H1 (cell line): ENCODE data around the gene TRPM1. TPM values are rescaled to one million over a fixed set of nuclear protein-coding genes. Genes with fewer than 3 reads are reported as not detected.

Source experiments
- CTCF ChIA-PET: fragments of 300-600 bp; sonication (Branson Sonifier 250); formaldehyde crosslinking; loops from one replicate; lab custom pipeline; 2021; ENCODE audit not compliant: partially characterized antibody; lab: Charles Lee
- POLR2A ChIA-PET: fragments of 300-600 bp; sonication (Branson Sonifier 250); formaldehyde crosslinking; loops from one replicate; lab custom pipeline; 2021; ENCODE audit warnings: inconsistent platforms; ENCODE audit not compliant: partially characterized antibody; lab: Charles Lee
- DNase-seq, 2 experiments: peaks; one replicate each; pipeline versions ENCODE4 v3.0.0 to v3.0.0-alpha.2; 2010 to 2022; ENCODE audit warnings: low spot score in 2 of 2, low read depth in 1 of 2, mixed read lengths in 1 of 2
- FAIRE-seq: peaks from 2 replicates; lab custom pipeline; 2011; peaks lifted over from hg19 to GRCh38; lab: Jason Lieb, UNC
- H2AFZ ChIP-seq: 2 replicates; pipeline ENCODE4 v1.8.1; 2012; ENCODE audit warnings: low read length, inconsistent platforms
- H2AK5ac ChIP-seq: 2 replicates; pipeline ENCODE4 v1.6.1; 2013; ENCODE audit warnings: low read depth, low read length
- H2BK120ac ChIP-seq: replicated peaks from 2 replicates; pipeline ENCODE3; 2013; ENCODE audit warnings: low read depth, low read length, inconsistent platforms
- H2BK12ac ChIP-seq: 2 replicates; pipeline ENCODE4 v1.6.1; 2013; ENCODE audit warnings: low read depth, low read length
- H2BK15ac ChIP-seq: 2 replicates; pipeline ENCODE4 v1.6.1; 2013; ENCODE audit warnings: low read length
- H2BK20ac ChIP-seq: 2 replicates; pipeline ENCODE4 v1.6.1; 2013; ENCODE audit warnings: low read length
- H2BK5ac ChIP-seq: 2 replicates; pipeline ENCODE4 v1.6.1; 2013; ENCODE audit warnings: low read depth, low read length
- H3K14ac ChIP-seq: 2 replicates; pipeline ENCODE4 v1.6.1; 2013; ENCODE audit warnings: inconsistent platforms; ENCODE audit not compliant: insufficient read length
- H3K18ac ChIP-seq: 2 replicates; pipeline ENCODE4 v1.6.1; 2013; ENCODE audit warnings: low read length; ENCODE audit errors: extremely low read depth
- H3K23ac ChIP-seq: 2 replicates; pipeline ENCODE4 v1.6.1; 2013; ENCODE audit warnings: inconsistent platforms; ENCODE audit not compliant: insufficient read length
- H3K23me2 ChIP-seq: 2 replicates; pipeline ENCODE4 v1.6.1; 2013; ENCODE audit warnings: low read depth, low read length
- H3K27ac ChIP-seq: 2 replicates; pipeline ENCODE4 v1.6.1; 2011; ENCODE audit warnings: low read depth, low read length, inconsistent platforms
- H3K27me3 ChIP-seq, 4 experiments: replicated peaks in 1 of 4; 1 replicate in 1 of 4; 2 replicates in 3 of 4; pipeline versions ENCODE4 v1.6.1 to v1.8.1; 2011 to 2013; ENCODE audit warnings: low read length in 3 of 4, mild to moderate bottlenecking in 3 of 4, inconsistent platforms in 2 of 4, mixed read lengths in 2 of 4, moderate library complexity in 1 of 4; ENCODE audit not compliant: control insufficient read depth in 3 of 4, insufficient read depth in 3 of 4; ENCODE audit errors: extremely low read depth in 1 of 4
- H3K36me3 ChIP-seq, 4 experiments: 2 replicates each; pipeline versions ENCODE4 v1.6.1 to v1.8.1; 2011 to 2013; ENCODE audit warnings: mild to moderate bottlenecking in 4 of 4, low read length in 3 of 4, moderate library complexity in 2 of 4, control low read depth in 1 of 4, inconsistent platforms in 1 of 4; ENCODE audit not compliant: insufficient read depth in 4 of 4, control insufficient read depth in 2 of 4
- H3K4ac ChIP-seq: replicated peaks from 2 replicates; pipeline ENCODE3; 2013; ENCODE audit warnings: low read length, low read depth, mixed read lengths, inconsistent platforms; ENCODE audit not compliant: insufficient read length
- H3K4me1 ChIP-seq, 4 experiments: replicated peaks in 1 of 4; 1 replicate in 1 of 4; 2 replicates in 3 of 4; pipeline versions ENCODE4 v1.6.1 to v1.8.1; 2011 to 2013; ENCODE audit warnings: low read length in 3 of 4, inconsistent platforms in 2 of 4, mixed read lengths in 1 of 4; ENCODE audit not compliant: insufficient read depth in 4 of 4, control insufficient read depth in 3 of 4
- H3K4me2 ChIP-seq, 2 experiments: 2 replicates each; pipeline versions ENCODE4 v1.6.1 to v1.8.1; 2011 to 2013; ENCODE audit warnings: low read depth in 2 of 2, low read length in 2 of 2, control low read depth in 1 of 2, inconsistent platforms in 1 of 2, mild to moderate bottlenecking in 1 of 2; ENCODE audit not compliant: insufficient read depth in 1 of 2
- H3K4me3 ChIP-seq, 4 experiments: fragments of 200-600, 300-600 bp in 1 of 4; sonication (generic), shearing (Covaris generic), sonication (Bioruptor Twin) in 1 of 4; 2 replicates each; pipeline versions ENCODE4 v1.5.1 to v1.8.1; 2011 to 2016; ENCODE audit warnings: low read length in 4 of 4, low read depth in 3 of 4, control low read depth in 2 of 4, inconsistent platforms in 2 of 4, mild to moderate bottlenecking in 2 of 4, mixed read lengths in 1 of 4, moderate library complexity in 1 of 4; ENCODE audit not compliant: insufficient read depth in 2 of 4; ENCODE audit errors: extremely low read depth in 1 of 4
- H3K56ac ChIP-seq: replicated peaks from 2 replicates; pipeline ENCODE3; 2013; ENCODE audit warnings: low read depth, mild to moderate bottlenecking, mixed read lengths, low read length, inconsistent platforms; ENCODE audit not compliant: insufficient read length
- H3K79me1 ChIP-seq: 2 replicates; pipeline ENCODE4 v1.6.1; 2013; ENCODE audit warnings: low read depth, low read length, control low read depth
- H3K79me2 ChIP-seq, 2 experiments: 2 replicates each; pipeline versions ENCODE4 v1.6.1 to v1.8.1; 2012 to 2013; ENCODE audit warnings: low read length in 2 of 2, mild to moderate bottlenecking in 2 of 2, inconsistent platforms in 1 of 2; ENCODE audit not compliant: insufficient read depth in 2 of 2, control insufficient read depth in 1 of 2
- H3K9ac ChIP-seq, 4 experiments: replicated peaks in 1 of 4; 1 replicate in 1 of 4; 2 replicates in 3 of 4; pipeline versions ENCODE4 v1.6.1 to v1.8.1; 2011 to 2013; ENCODE audit warnings: low read depth in 3 of 4, low read length in 3 of 4, control low read depth in 2 of 4, mild to moderate bottlenecking in 2 of 4, moderate library complexity in 2 of 4, inconsistent platforms in 1 of 4; ENCODE audit errors: extremely low read depth in 1 of 4
- H3K9me3 ChIP-seq, 2 experiments: 2 replicates each; pipeline versions ENCODE4 v1.6.1 to v1.8.1; 2012 to 2013; ENCODE audit warnings: mild to moderate bottlenecking in 2 of 2, moderate library complexity in 2 of 2, control low read depth in 1 of 2, inconsistent platforms in 1 of 2, low read depth in 1 of 2, low read length in 1 of 2, mixed read lengths in 1 of 2; ENCODE audit not compliant: insufficient read depth in 2 of 2
- H4K20me1 ChIP-seq, 2 experiments: replicated peaks in 1 of 2; 2 replicates each; pipeline versions ENCODE3 to v1.8.1; 2011 to 2013; ENCODE audit warnings: inconsistent platforms in 2 of 2, low read length in 2 of 2, mild to moderate bottlenecking in 1 of 2; ENCODE audit not compliant: insufficient read depth in 2 of 2, control insufficient read depth in 1 of 2
- H4K5ac ChIP-seq: 2 replicates; pipeline ENCODE4 v1.6.1; 2013; ENCODE audit warnings: low read length, low read depth, mixed read lengths, inconsistent platforms; ENCODE audit not compliant: insufficient read length
- H4K8ac ChIP-seq: 2 replicates; pipeline ENCODE4 v1.8.0; 2013; ENCODE audit warnings: mild to moderate bottlenecking, moderate library complexity, low read length, inconsistent platforms; ENCODE audit not compliant: insufficient read depth; ENCODE audit errors: extremely low read depth
- H4K91ac ChIP-seq: replicated peaks from 2 replicates; pipeline ENCODE3; 2013; ENCODE audit warnings: low read length, mixed read lengths, inconsistent platforms; ENCODE audit not compliant: insufficient read length
- ASH2L ChIP-seq: fragments of 200-600, 300-600 bp; sonication (generic); IDR thresholded peaks from one replicate; pipeline ENCODE4 v1.7.1; 2017; ENCODE audit warnings: low read length
- BRCA1 ChIP-seq: IDR thresholded peaks from 2 replicates; pipeline ENCODE4 v1.6.1; 2012; ENCODE audit warnings: low read depth, low read length, improper control_type of control experiment
- CTBP2 ChIP-seq: IDR thresholded peaks from 2 replicates; pipeline ENCODE4 v1.7.0; 2011; ENCODE audit warnings: borderline replicate concordance, mild to moderate bottlenecking, moderate library complexity, mixed read lengths, low read length; ENCODE audit not compliant: insufficient read depth, insufficient read length
- KDM1A ChIP-seq: fragments of 200-600, 300-600 bp; sonication (generic); IDR thresholded peaks from 2 replicates; pipeline ENCODE4 v1.7.1; 2016; ENCODE audit warnings: mild to moderate bottlenecking, low read length, borderline replicate concordance
- RFX5 ChIP-seq: IDR thresholded peaks from 2 replicates; pipeline ENCODE4 v1.6.1; 2011; ENCODE audit warnings: low read depth, low read length, improper control_type of control experiment, borderline replicate concordance
- TAF1 ChIP-seq: IDR thresholded peaks from 2 replicates; pipeline ENCODE4 v1.6.1; 2011; ENCODE audit warnings: mild to moderate bottlenecking, low read depth, low read length
- USF2 ChIP-seq: IDR thresholded peaks from 2 replicates; pipeline ENCODE4 v1.6.1; 2011; ENCODE audit warnings: low read length, improper control_type of control experiment
- YY1 ChIP-seq: IDR thresholded peaks from 2 replicates; pipeline ENCODE4 v1.6.1; 2011; ENCODE audit warnings: low read depth, mild to moderate bottlenecking, low read length
- WGBS, 2 experiments: shearing (Covaris generic) in 1 of 2; methylation state at CpG; one replicate each; pipeline versions ENCODE4 v1.1.6 to v1.1.7; 2013 to 2015; ENCODE audit warnings: low lambda C conversion rate in 2 of 2, mixed read lengths in 2 of 2, inconsistent platforms in 1 of 2, low coverage in 1 of 2, missing lambda C conversion rate in 1 of 2; ENCODE audit not compliant: insufficient replicate concordance in 2 of 2, insufficient coverage in 1 of 2, insufficient read length in 1 of 2; ENCODE audit errors: extremely low coverage in 1 of 2, missing lambda C conversion rate in 1 of 2; 5-methylcytosine and 5-hydroxymethylcytosine counted together
- polyA plus RNA-seq, 7 experiments: library from polyadenylated mRNA; depleted of rRNA in 3 of 7; stranded (reverse) in 5 of 7; unstranded in 2 of 7; fragments of >200 nt in 5 of 7; fragments of 200-250 nt in 2 of 7; gene quantifications; 1 replicate in 5 of 7; 2 replicates in 1 of 7; 4 replicates in 1 of 7; pipeline versions ENCODE4 v1.2.1 to v1.2.3, GENCODE V29; 2011 to 2013; ENCODE audit warnings: missing spikeins in 2 of 7, mixed read lengths in 2 of 7
- total RNA-seq: library from RNA; stranded (reverse); fragmentation: NEBNext Ultra II Directional; extraction: Animal tissue kit (Norgen Biotek cat#: 25700); gene quantifications from 2 replicates; pipeline ENCODE4 v1.2.1, GENCODE V29; 2021

Gene TRPM1
- total and polyA plus RNA-seq, 2 of the 8 experiments (the other 6 are each of a cell fraction or from before 2014, with no cell fraction given) = 0.05 TPM; not detected in 1

DNA sequence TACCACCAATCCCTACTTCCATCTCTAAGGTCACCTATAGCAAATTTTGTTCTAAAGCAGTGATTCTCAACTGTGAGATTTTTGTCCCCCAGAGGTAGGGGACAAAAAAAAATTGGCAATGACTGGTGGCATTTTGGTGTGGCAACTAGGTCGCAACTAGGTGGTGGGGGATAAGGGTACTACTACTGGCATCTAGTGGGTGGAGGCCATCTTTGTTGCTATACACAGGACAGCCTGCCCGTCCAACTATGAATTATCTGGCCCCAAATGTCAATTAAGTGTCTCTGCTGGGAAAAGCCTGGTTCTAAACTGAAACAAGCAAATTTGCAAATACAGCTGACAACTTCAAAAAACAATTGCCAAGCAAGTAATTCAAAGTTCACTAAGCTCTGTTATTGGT, 111.5 kb downstream of the TRPM1 start:
- Histone ChIP-seq H3K79me1 (peaks cover 2% of the 10 kb centered on the region; the same call in 1 of the 2 replicates), H2BK15ac (no peak overlapping the region), H3K79me2 (peaks cover 0 to 6% of the 10 kb centered on the region in 2 experiments; a peak in 2 of 4 replicates), H3K27ac (no peak overlapping the region), H3K4ac (no peak overlapping the region), H3K14ac (no peak overlapping the region), H3K18ac (no peak overlapping the region), H3K27me3 (no peaks in the 10 kb centered on the region), H2BK5ac (no peak overlapping the region), H3K9me3 (no peaks in the 10 kb centered on the region), H2BK120ac (no peak overlapping the region), H2BK12ac (no peak overlapping the region), H3K4me3 (peak overlapping the region in 2 of 4 experiments; percentile 86 to 91; a peak in 3 of 8 replicates), H3K4me1 (peaks cover 0 to 2% (median 0%) of the 10 kb centered on the region in 4 experiments; a peak in 1 of 7 replicates), H3K23ac (no peak overlapping the region), H4K91ac (no peak overlapping the region), H3K9ac (peak overlapping the region in 1 of 4 experiments; percentile 53; a peak in 1 of 7 replicates), H3K56ac (no peak overlapping the region), H2AFZ (no peak overlapping the region), H3K4me2 (peak overlapping the region; percentile 82 to 85; a peak in 3 of 4 replicates), H2BK20ac (no peak overlapping the region), H2AK5ac (no peak overlapping the region), H4K20me1 (no peaks in the 10 kb centered on the region), H3K36me3 (peaks cover 0 to 4% (median 0%) of the 10 kb centered on the region in 4 experiments; a peak in 1 of 8 replicates), H4K5ac (no peak overlapping the region), H4K8ac (no peak overlapping the region), H3K23me2 (peaks cover 8% of the 10 kb centered on the region; the same call in 1 of the 2 replicates)
- POLR2A ChIA-PET = interaction anchor here (2.5 kb wide), 1 partner anchor 11 kb away, joined by 13 read pairs; no protein-coding TSS in a partner anchor
- DNase-seq (no peak), FAIRE-seq (no peak)
- CTCF ChIA-PET = interaction anchor here (0.7 to 1.1 kb wide), 2 partner anchors 8 to 32 kb away, joined by 3 to 4 read pairs; no protein-coding TSS in a partner anchor
- WGBS, 2 experiments = 93% methylated on average over 2 of the region's 2 CpGs; no CpG with 5 or more reads in 1 of the 2 experiments
- no peak for TF ChIP-seq ASH2L
- no peak for TF ChIP-seq KDM1A
- no peak for TF ChIP-seq YY1
- no peak for TF ChIP-seq RFX5
- no peak for TF ChIP-seq BRCA1
- TF ChIP-seq USF2 = no peak
- no peak for TF ChIP-seq CTBP2
- no peak for TF ChIP-seq TAF1
